ENCODE data around the gene HDGFL3. TPM values are rescaled to one million over a fixed set of nuclear protein-coding genes. Genes with fewer than 3 reads are reported as not detected.

HDGFL3 gene
- total RNA-seq, 1 experiment from 2014 or later: 34.1 TPM

DNA sequence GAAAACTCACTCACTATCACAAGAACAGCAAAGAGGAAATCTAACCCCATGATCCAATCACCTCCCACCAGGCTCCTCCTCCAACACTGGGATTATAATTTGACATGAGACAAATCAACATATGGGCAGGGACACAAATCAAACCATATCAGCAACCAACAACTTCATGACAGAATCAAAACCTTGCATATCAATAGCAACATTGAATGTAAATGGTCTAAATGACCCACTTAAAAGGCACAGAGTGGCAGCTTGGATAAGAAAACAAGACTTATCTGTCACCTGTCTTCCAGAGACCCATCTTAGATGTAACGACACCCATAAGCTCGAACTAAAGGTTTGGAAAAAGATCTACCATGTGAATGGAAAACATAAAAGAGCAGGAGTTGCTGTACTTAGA lies 40.8 kb downstream of the HDGFL3 start:
- TF ChIP-seq TCF7L2 (IDR thresholded peaks at IDR 0.05; ENCODE audit: low read depth, low read length) (no peak), POLR2AphosphoS5 (IDR thresholded peaks at IDR 0.05; ENCODE audit: low read depth, low read length) (no peak), SIN3A (IDR thresholded peaks at IDR 0.05; ENCODE audit: borderline replicate concordance, insufficient read depth, low read depth, low read length) (no peak)
- TF ChIP-seq, protein P1, sequence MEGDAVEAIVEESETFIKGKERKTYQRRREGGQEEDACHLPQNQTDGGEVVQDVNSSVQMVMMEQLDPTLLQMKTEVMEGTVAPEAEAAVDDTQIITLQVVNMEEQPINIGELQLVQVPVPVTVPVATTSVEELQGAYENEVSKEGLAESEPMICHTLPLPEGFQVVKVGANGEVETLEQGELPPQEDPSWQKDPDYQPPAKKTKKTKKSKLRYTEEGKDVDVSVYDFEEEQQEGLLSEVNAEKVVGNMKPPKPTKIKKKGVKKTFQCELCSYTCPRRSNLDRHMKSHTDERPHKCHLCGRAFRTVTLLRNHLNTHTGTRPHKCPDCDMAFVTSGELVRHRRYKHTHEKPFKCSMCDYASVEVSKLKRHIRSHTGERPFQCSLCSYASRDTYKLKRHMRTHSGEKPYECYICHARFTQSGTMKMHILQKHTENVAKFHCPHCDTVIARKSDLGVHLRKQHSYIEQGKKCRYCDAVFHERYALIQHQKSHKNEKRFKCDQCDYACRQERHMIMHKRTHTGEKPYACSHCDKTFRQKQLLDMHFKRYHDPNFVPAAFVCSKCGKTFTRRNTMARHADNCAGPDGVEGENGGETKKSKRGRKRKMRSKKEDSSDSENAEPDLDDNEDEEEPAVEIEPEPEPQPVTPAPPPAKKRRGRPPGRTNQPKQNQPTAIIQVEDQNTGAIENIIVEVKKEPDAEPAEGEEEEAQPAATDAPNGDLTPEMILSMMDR (IDR thresholded peaks at IDR 0.05): no peak
- TF ChIP-seq, protein P2, sequence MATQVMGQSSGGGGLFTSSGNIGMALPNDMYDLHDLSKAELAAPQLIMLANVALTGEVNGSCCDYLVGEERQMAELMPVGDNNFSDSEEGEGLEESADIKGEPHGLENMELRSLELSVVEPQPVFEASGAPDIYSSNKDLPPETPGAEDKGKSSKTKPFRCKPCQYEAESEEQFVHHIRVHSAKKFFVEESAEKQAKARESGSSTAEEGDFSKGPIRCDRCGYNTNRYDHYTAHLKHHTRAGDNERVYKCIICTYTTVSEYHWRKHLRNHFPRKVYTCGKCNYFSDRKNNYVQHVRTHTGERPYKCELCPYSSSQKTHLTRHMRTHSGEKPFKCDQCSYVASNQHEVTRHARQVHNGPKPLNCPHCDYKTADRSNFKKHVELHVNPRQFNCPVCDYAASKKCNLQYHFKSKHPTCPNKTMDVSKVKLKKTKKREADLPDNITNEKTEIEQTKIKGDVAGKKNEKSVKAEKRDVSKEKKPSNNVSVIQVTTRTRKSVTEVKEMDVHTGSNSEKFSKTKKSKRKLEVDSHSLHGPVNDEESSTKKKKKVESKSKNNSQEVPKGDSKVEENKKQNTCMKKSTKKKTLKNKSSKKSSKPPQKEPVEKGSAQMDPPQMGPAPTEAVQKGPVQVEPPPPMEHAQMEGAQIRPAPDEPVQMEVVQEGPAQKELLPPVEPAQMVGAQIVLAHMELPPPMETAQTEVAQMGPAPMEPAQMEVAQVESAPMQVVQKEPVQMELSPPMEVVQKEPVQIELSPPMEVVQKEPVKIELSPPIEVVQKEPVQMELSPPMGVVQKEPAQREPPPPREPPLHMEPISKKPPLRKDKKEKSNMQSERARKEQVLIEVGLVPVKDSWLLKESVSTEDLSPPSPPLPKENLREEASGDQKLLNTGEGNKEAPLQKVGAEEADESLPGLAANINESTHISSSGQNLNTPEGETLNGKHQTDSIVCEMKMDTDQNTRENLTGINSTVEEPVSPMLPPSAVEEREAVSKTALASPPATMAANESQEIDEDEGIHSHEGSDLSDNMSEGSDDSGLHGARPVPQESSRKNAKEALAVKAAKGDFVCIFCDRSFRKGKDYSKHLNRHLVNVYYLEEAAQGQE (IDR thresholded peaks at IDR 0.05; ENCODE audit: insufficient read depth in 1 of 2, low read depth in 2 of 2, low read length in 1 of 2): no peak
- in situ Hi-C loops (cut with HindIII; ENCODE audit: low pct_unique_long_range_greater_than_20kb, low sequenced_read_pairs): no loop called here
- ChIA-PET POLR2A (no interaction called here), CTCF (no interaction called here)
- Histone ChIP-seq H3K4me3 (ENCODE audit: low read depth in 2 of 2, low read length in 2 of 2) (no peak overlapping the region), H3K27me3 (ENCODE audit: control insufficient read depth, insufficient read depth, low read length) (no peaks in the 10 kb centered on the region), H3K27ac (ENCODE audit: low read length) (no peak overlapping the region), H3K4me1 (ENCODE audit: control insufficient read depth, insufficient read depth, low read length) (no peaks in the 10 kb centered on the region), H3K9me3 (ENCODE audit: control insufficient read depth, insufficient read depth, low read depth, low read length) (no peaks in the 10 kb centered on the region), H3K36me3 (ENCODE audit: control insufficient read depth, insufficient read depth, low read length) (no peaks in the 10 kb centered on the region)
- ATAC-seq: no peak
- intact Hi-C loops (cut with micrococcal nuclease; ENCODE audit: unreplicated experiment): no loop called here
- no TSS peak for BruUV-seq (replicated peaks)
- DNase-seq (ENCODE audit: low read depth, low spot score): no peak

DNA sequence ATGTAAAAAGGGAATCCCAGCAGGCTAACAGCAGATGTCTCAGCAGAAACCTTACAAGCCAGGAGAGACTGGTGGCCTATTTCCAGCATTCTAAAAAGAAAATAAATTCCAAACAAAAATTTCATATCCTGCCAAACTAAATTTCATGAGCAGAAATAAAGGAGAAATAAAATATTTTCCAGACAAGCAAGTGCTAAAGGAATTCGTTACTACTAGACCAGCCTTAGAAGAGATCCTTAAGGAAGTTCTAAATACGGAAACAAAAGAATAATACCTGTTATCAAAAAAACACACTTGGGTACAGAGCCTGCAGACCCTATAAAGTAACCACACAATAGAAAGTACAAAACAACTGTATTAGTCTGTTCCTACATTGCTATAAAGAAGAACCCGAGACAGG lies 41.4 kb downstream of the HDGFL3 start:
- no peak for DNase-seq (ENCODE audit: low read depth, low spot score)
- BruUV-seq (replicated peaks): no TSS peak

More for the DNA sequence above, 41.4 kb downstream of the HDGFL3 start:
- Histone ChIP-seq H3K27ac (ENCODE audit: low read length) (no peak overlapping the region), H3K4me3 (ENCODE audit: low read depth in 2 of 2, low read length in 2 of 2) (no peak overlapping the region), H3K9me3 (ENCODE audit: control insufficient read depth, insufficient read depth, low read depth, low read length) (no peaks in the 10 kb centered on the region), H3K27me3 (ENCODE audit: control insufficient read depth, insufficient read depth, low read length) (no peaks in the 10 kb centered on the region), H3K4me1 (ENCODE audit: control insufficient read depth, insufficient read depth, low read length) (no peaks in the 10 kb centered on the region), H3K36me3 (ENCODE audit: control insufficient read depth, insufficient read depth, low read length) (no peaks in the 10 kb centered on the region)
- POLR2A ChIA-PET: no interaction called here
- TF ChIP-seq, protein P2 (IDR thresholded peaks at IDR 0.05; ENCODE audit: insufficient read depth in 1 of 2, low read depth in 2 of 2, low read length in 1 of 2): no peak
- TF ChIP-seq TCF7L2 (IDR thresholded peaks at IDR 0.05; ENCODE audit: low read depth, low read length) (no peak), SIN3A (IDR thresholded peaks at IDR 0.05; ENCODE audit: borderline replicate concordance, insufficient read depth, low read depth, low read length) (no peak), POLR2AphosphoS5 (IDR thresholded peaks at IDR 0.05; ENCODE audit: low read depth, low read length) (no peak)
- TF ChIP-seq, protein P1 (IDR thresholded peaks at IDR 0.05): no peak
- intact Hi-C loops (cut with micrococcal nuclease; ENCODE audit: unreplicated experiment) (no loop called here), in situ Hi-C loops (cut with HindIII; ENCODE audit: low pct_unique_long_range_greater_than_20kb, low sequenced_read_pairs) (no loop called here)
- ATAC-seq: no peak
- CTCF ChIA-PET: interaction anchor here (0.7 kb wide), 1 partner anchor 635 kb away, joined by 3 read pairs; no protein-coding TSS in a partner anchor

Measured in Panc1 (cell line).